HG03521 (cell line): ENCODE data around the gene HPS1.

Source experiments
- ATAC-seq: cut with Tn5 transposase; IDR thresholded peaks from one replicate; pipeline ENCODE4 v1.9.1; 2021; ENCODE audit warnings: mild to moderate bottlenecking, moderate library complexity; ENCODE audit not compliant: unreplicated experiment

The HPS1 gene

GRCh38 chr10:98433881-98434732 lies 12.6 kb downstream of the HPS1 start:
- ATAC-seq, result no peak

- no peak for ATAC-seq
Measured at GRCh38 chr10:98433371-98433770, 13.4 kb downstream of the HPS1 start.

- no peak for ATAC-seq
Measured at GRCh38 chr10:98432330-98432729, 14.4 kb downstream of the HPS1 start.

DNA sequence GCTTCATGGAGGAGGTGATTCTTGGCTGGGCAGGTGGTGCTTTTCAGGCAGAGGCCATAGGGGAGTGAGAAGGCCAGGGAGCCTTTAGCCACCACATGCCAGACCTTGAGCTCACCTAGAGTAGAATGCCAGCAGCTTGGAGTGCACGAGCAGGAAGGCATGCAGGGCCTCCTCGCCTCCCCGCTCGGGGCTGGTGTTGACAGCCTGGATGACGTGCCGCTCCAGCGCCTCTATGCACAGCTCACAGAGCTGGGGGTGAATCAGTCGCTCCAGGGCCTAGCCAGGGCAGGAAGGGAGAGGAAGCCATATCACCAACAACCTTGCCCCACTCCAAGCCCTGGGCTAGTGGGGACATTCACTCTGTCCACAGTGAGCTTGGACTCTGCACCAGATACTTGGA lies 15.7 kb downstream of the HPS1 start:
- ATAC-seq, result no peak

DNA sequence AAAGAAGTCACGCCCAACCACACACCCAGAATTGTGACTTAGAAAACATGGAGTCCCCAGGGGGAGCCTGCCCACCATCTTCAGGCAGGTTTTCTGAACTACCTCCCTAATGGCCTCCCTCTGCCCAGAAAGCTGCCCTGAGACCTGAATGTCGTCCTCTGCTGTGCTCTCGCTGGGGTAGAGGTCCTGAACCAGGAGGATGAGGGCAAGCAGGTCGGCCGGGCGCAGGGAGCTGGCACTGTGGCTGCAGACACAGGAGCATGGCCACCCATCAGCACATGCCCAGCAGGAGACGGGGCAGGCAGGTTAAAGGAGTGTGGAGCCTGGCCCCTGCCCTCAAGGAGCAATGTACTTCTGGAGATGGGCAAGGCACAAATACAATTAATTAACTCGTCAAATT lies 16.3 kb downstream of the HPS1 start:
- no peak for ATAC-seq

- ATAC-seq, result no peak
Measured at GRCh38 chr10:98429320-98430072, 17.2 kb downstream of the HPS1 start.

DNA sequence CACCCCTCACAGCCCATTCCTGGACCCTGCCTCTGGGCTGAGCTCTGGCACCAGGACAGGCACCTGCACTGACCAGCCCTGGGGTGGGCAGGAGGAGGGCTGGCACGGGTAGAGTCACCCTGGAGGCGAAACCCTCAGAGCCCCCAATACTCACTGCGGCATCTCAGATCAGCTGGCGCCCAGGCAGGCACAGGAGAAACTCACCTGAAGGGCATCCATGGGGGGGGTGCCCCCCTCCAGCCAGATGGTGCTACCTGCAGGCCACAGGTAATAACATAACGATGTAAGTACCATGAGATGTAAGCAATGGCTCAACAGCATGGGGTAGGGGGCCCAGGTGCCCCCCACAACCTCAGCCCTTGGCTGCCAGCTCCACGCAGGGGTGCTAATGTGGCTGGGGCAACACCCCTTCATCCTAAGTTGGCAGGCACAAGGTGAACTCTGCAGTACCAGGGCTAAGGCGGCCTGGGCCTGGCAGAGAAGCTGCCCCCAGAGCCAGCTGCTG lies 19.7 kb downstream of the HPS1 start:
- no peak for ATAC-seq

- no peak for ATAC-seq
Measured at GRCh38 chr10:98425511-98426352, 21.0 kb downstream of the HPS1 start.

GRCh38 chr10:98424295-98425254 lies 22.2 kb downstream of the HPS1 start:
- ATAC-seq, result no peak

DNA sequence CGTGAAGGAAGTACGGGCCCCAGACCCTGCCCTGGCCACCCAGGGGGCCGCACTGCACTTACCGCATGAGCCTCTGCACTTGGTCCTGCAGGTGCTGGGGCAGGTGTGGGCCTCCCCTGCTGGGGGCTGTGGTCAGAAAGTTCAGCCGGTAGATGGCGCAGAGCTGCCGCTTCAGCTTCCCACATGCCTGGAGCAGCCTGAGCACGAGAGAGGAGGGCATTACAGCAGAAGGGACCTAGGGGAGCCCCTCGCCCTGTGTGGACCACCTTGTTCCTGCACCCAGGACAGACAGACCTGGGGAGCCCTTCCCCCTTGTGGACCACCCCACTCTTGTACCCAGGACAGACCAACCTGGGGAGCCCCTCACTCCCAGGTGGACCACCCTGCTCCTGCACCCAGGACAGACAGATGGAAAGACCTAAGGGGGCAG lies 23.0 kb downstream of the HPS1 start:
- ATAC-seq, result no peak

- ATAC-seq, result no peak
Measured at GRCh38 chr10:98422182-98422581, 24.6 kb downstream of the HPS1 start.

- no peak for ATAC-seq
Measured at GRCh38 chr10:98420786-98421185, 25.9 kb downstream of the HPS1 start.

DNA sequence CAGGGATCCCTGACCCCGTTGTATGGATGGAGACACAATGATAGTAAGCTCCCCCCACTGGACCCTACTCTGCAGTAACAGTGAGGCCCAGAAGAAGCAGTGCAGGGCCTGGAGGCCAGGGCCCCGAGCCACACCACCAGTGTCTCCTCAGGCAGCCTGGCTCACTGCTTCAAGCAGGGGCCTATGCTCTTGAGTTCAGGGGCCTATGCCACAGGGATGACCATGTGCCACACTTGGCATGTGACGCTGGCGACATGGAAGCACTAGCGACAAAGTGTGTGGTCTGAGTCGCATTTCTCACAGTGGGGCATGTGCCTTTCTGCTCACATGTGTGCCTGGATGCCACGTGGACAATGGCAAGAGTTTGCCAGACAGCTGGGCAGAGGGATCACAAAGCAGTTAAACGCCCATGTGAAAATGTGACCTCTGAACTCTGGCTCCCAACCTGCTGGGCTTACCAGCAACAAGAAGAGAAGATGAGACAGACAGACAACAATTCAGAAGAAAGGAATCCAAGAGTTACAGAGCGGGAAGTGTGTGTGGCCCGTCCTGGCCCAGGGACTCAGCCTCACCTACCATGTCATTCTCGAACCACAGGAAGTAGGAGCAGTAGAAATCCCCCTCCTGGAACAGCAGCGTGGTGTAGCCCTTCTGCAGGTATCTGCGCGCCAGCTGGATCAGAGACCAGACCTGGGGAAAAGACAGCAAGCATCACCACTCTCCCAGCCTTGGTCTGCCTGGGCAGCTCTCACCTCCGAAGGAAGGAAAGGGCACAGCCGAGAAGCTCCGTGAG lies 27.1 kb downstream of the HPS1 start:
- ATAC-seq, result no peak

GRCh38 chr10:98418665-98419468 lies 27.9 kb downstream of the HPS1 start:
- ATAC-seq, result no peak

- no peak for ATAC-seq
Measured at GRCh38 chr10:98417973-98418664, 28.6 kb downstream of the HPS1 start.

DNA sequence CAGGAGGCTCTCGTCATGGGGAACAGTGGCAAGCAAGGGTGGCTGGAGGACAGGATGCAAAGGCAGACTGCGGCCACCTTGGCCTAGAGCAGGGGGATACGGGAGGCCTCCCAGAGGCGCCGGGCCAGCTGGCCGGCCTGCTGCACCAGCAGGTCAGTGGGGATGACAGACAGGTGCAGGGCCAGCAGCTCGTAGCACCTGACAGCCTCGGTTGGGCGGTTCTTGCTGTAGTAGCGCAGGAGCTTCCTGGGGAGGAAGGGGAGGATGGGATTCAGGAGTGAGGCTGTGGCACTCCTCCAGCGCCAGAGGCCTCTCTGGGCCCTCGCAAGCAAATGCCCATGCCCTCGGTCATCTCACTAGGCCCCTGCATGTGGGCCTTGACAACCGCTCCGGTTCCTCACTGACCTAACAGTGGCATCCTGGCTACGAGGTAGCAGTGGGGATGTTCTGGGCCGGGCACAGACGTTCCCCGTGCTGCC lies 29.2 kb downstream of the HPS1 start:
- no peak for ATAC-seq

GRCh38 chr10:98416606-98417388 lies 29.9 kb downstream of the HPS1 start:
- ATAC-seq, result no peak
